IMR-90 (cell line): ENCODE measurements around the gene PFKFB2. TPM values are rescaled to one million over a fixed set of nuclear protein-coding genes. Genes with fewer than 3 reads are reported as not detected.

Source experiments
- ATAC-seq: fragments of 200-7000 bp; cut with Tn5 transposase; 2 replicates; pipeline ENCODE4 v1.9.1; 2020; ENCODE audit warnings: low read depth, mild to moderate bottlenecking, moderate library complexity
- BruUV-seq: library from RNA; stranded (reverse); fragments of 400-500 nt; replicated peaks from 2 replicates; lab custom pipeline; 2021; lab: Mats Ljungman, UMichigan
- CTCF ChIA-PET: fragments of 300-600 bp; formaldehyde crosslinking; extraction: SDS; loops from one replicate; lab custom pipeline; 2021; ENCODE audit warnings: antibody characterized with exemption; lab: Yijun Ruan, JAX
- POLR2A ChIA-PET: fragments of 300-600 bp; sonication (Branson Sonifier 250); formaldehyde crosslinking; loops from one replicate; lab custom pipeline; 2022; ENCODE audit warnings: antibody characterized with exemption; ENCODE audit not compliant: unreplicated experiment; lab: Charles Lee
- DNase-seq: peaks from one replicate; pipeline ENCODE4 v3.0.0; 2013
- H2AFZ ChIP-seq: replicated peaks from 2 replicates; pipeline ENCODE3; 2013; ENCODE audit warnings: low read length, mild to moderate bottlenecking; ENCODE audit not compliant: poor library complexity
- H2AK5ac ChIP-seq: 2 replicates; pipeline ENCODE4 v1.6.1; 2013; ENCODE audit warnings: low read depth, low read length, inconsistent platforms
- H2AK9ac ChIP-seq: replicated peaks from 2 replicates; pipeline ENCODE3; 2013; ENCODE audit warnings: mild to moderate bottlenecking, low read depth, low read length, moderate library complexity; ENCODE audit not compliant: poor library complexity
- H2BK120ac ChIP-seq: 2 replicates; pipeline ENCODE4 v1.6.1; 2013; ENCODE audit warnings: low read depth, low read length, inconsistent platforms
- H2BK15ac ChIP-seq: 3 replicates; pipeline ENCODE4 v1.6.1; 2013; ENCODE audit warnings: low read depth, low read length, inconsistent platforms
- H2BK20ac ChIP-seq: 2 replicates; pipeline ENCODE4 v1.6.1; 2013; ENCODE audit warnings: low read depth, mild to moderate bottlenecking, inconsistent platforms, low read length, moderate library complexity
- H2BK5ac ChIP-seq: 2 replicates; pipeline ENCODE4 v1.6.1; 2013; ENCODE audit warnings: mild to moderate bottlenecking, low read depth, low read length, inconsistent platforms; ENCODE audit not compliant: poor library complexity, severe bottlenecking
- H3K14ac ChIP-seq: replicated peaks from 2 replicates; pipeline ENCODE4 v1.6.1; 2013; ENCODE audit warnings: low read depth, low read length, inconsistent platforms
- H3K18ac ChIP-seq: 2 replicates; pipeline ENCODE4 v1.6.1; 2013; ENCODE audit warnings: low read depth, low read length, control low read depth
- H3K23ac ChIP-seq: 2 replicates; pipeline ENCODE4 v1.6.1; 2013; ENCODE audit warnings: low read depth, low read length, inconsistent platforms
- H3K27ac ChIP-seq: 2 replicates; pipeline ENCODE4 v1.5.1; 2013; ENCODE audit warnings: mild to moderate bottlenecking, control low read depth, low read length; ENCODE audit not compliant: insufficient read depth
- H3K27me3 ChIP-seq: 2 replicates; pipeline ENCODE4 v1.6.1; 2013; ENCODE audit warnings: low read length; ENCODE audit not compliant: control insufficient read depth, insufficient read depth
- H3K36me3 ChIP-seq: 2 replicates; pipeline ENCODE4 v1.6.1; 2013; ENCODE audit warnings: low read length, mixed read lengths; ENCODE audit not compliant: control insufficient read depth, insufficient read depth
- H3K4ac ChIP-seq: 2 replicates; pipeline ENCODE4 v1.6.1; 2013; ENCODE audit warnings: low read depth, low read length, inconsistent platforms
- H3K4me1 ChIP-seq: 2 replicates; pipeline ENCODE4 v1.6.1; 2013; ENCODE audit warnings: low read length, mixed read lengths; ENCODE audit not compliant: control insufficient read depth, insufficient read depth
- H3K4me2 ChIP-seq: 2 replicates; pipeline ENCODE4 v1.6.1; 2013; ENCODE audit warnings: low read depth, mild to moderate bottlenecking, control low read depth, low read length, moderate library complexity
- H3K4me3 ChIP-seq: 2 replicates; pipeline ENCODE4 v1.5.1; 2013; ENCODE audit warnings: low read depth, mild to moderate bottlenecking, control low read depth, low read length, moderate library complexity; ENCODE audit not compliant: insufficient read depth
- H3K56ac ChIP-seq: 2 replicates; pipeline ENCODE4 v1.6.1; 2013; ENCODE audit warnings: low read length, inconsistent platforms; ENCODE audit not compliant: insufficient read depth; ENCODE audit errors: extremely low read depth
- H3K79me1 ChIP-seq, 2 experiments: 2 replicates each; pipeline ENCODE4 v1.6.1; 2013; ENCODE audit warnings: low read length in 2 of 2, inconsistent platforms in 1 of 2, low read depth in 1 of 2
- H3K9ac ChIP-seq: 2 replicates; pipeline ENCODE4 v1.6.1; 2013; ENCODE audit warnings: low read depth, low read length, control low read depth
- H3K9me1 ChIP-seq: 2 replicates; pipeline ENCODE4 v1.6.1; 2013; ENCODE audit warnings: low read length, inconsistent platforms; ENCODE audit not compliant: insufficient read depth
- H3K9me3 ChIP-seq: 2 replicates; pipeline ENCODE4 v1.6.1; 2013; ENCODE audit warnings: low read length; ENCODE audit not compliant: control insufficient read depth, insufficient read depth
- H4K20me1 ChIP-seq: 2 replicates; pipeline ENCODE4 v1.6.1; 2013; ENCODE audit warnings: low read length, inconsistent platforms; ENCODE audit not compliant: insufficient read depth
- H4K5ac ChIP-seq: 2 replicates; pipeline ENCODE4 v1.6.1; 2013; ENCODE audit warnings: mild to moderate bottlenecking, low read depth, low read length, control low read depth
- H4K8ac ChIP-seq, 2 experiments: 2 replicates each; pipeline ENCODE4 v1.6.1; 2013; ENCODE audit warnings: low read depth in 2 of 2, low read length in 2 of 2, control low read depth in 1 of 2, inconsistent platforms in 1 of 2
- H4K91ac ChIP-seq: 2 replicates; pipeline ENCODE4 v1.6.1; 2013; ENCODE audit warnings: low read depth, low read length, inconsistent platforms; ENCODE audit not compliant: insufficient read depth
- CEBPB ChIP-seq: IDR thresholded peaks from 2 replicates; pipeline ENCODE4 v1.6.1; 2012; ENCODE audit warnings: low read depth, low read length, improper control_type of control experiment
- CHD1 ChIP-seq: IDR thresholded peaks from 2 replicates; pipeline ENCODE4 v1.6.1; 2012; ENCODE audit warnings: low read depth, low read length, improper control_type of control experiment
- MAFK ChIP-seq: IDR thresholded peaks from 2 replicates; pipeline ENCODE4 v1.6.1; 2012; ENCODE audit warnings: low read depth, low read length, improper control_type of control experiment
- MXI1 ChIP-seq: IDR thresholded peaks from 2 replicates; pipeline ENCODE4 v1.6.1; 2012; ENCODE audit warnings: low read depth, mild to moderate bottlenecking, low read length, moderate library complexity, borderline replicate concordance
- RCOR1 ChIP-seq: IDR thresholded peaks from 2 replicates; pipeline ENCODE4 v1.6.1; 2012; ENCODE audit warnings: mild to moderate bottlenecking, low read length, improper control_type of control experiment; ENCODE audit not compliant: insufficient replicate concordance
- WGBS, 2 experiments: methylation state at CpG; one replicate each; pipeline versions ENCODE4 v1.1.5 to v1.1.7; 2013; ENCODE audit warnings: missing lambda C conversion rate in 2 of 2; ENCODE audit not compliant: insufficient read length in 1 of 2; ENCODE audit errors: extremely low coverage in 2 of 2; 5-methylcytosine and 5-hydroxymethylcytosine counted together
- dilution Hi-C: fragments of 300-500 bp; cut with HindIII; formaldehyde crosslinking; loops from one replicate; pipeline ENCODE4 v1.14.3; 2018; ENCODE audit warnings: low sequenced_read_pairs; ENCODE audit not compliant: unreplicated experiment
- in situ Hi-C: fragments of 300-500 bp; cut with MboI; formaldehyde crosslinking; loops from 3 replicates; pipeline ENCODE4 v1.14.3; 2019; ENCODE audit warnings: low sequenced_read_pairs, inconsistent platforms, mixed read lengths
- intact Hi-C: fragments of 100-400 bp; cut with micrococcal nuclease; formaldehyde crosslinking; loops from 2 replicates; pipeline ENCODE4 v1.10.0; 2022
- polyA plus RNA-seq, 3 experiments: library from polyadenylated mRNA; depleted of rRNA; stranded (reverse); fragments of >200 nt; gene quantifications; 2 replicates each; pipeline ENCODE4 v1.2.3, GENCODE V29; 2012; ENCODE audit warnings: low replicate concordance in 1 of 3
- total RNA-seq: library from RNA; depleted of rRNA; stranded (reverse); fragments of >200 nt; gene quantifications from 2 replicates; pipeline ENCODE4 v1.2.3, GENCODE V29; 2012
- TF ChIP-seq, protein P1 (sequence below): fragments of 150-350 bp; IDR thresholded peaks from 2 replicates; pipeline ENCODE4 v1.6.1; 2017; ENCODE audit warnings: mild to moderate bottlenecking, antibody characterized with exemption, low read length, low read depth

PFKFB2 gene
- total and polyA plus RNA-seq, 2 of the 4 experiments (the other 2 are of a cell fraction) = 0.62 to 1.3 TPM

DNA sequence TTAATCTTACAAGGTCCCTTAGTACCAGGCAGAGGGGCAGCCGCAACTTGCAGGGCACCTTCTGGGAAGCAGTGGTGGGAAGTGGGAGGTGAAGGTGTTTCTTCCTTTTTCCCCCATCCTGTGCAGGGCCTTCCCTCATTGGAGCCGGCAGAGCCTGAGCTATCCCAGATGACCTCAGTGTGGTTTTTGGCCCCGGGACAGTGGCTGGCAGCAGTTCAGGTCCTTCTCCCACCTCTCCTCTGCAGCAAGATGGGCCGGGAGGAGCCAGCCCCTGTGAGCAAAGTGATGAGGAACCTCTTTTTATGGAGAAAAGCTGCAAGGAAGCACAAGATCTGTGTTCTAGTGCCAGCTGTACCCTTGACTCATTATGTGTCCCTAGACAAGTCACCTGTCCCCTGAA lies 6.8 kb downstream of the PFKFB2 start:
- in situ Hi-C loops (no loop called here), dilution Hi-C loops (no loop called here), intact Hi-C loops (no loop called here)
- Histone ChIP-seq H4K91ac (no peak overlapping the region), H3K4ac (no peak overlapping the region), H2BK120ac (no peak overlapping the region), H3K27me3 (peaks cover 2% of the 10 kb centered on the region), H2BK5ac (no peak overlapping the region), H2AK5ac (no peak overlapping the region), H3K56ac (no peak overlapping the region), H3K9ac (no peak overlapping the region), H3K27ac (no peak overlapping the region), H3K4me2 (no peak overlapping the region), H3K36me3 (no peaks in the 10 kb centered on the region), H2AFZ (no peak overlapping the region), H2AK9ac (no peak overlapping the region), H4K5ac (no peak overlapping the region), H3K9me3 (no peaks in the 10 kb centered on the region), H3K23ac (no peak overlapping the region), H3K9me1 (no peaks in the 10 kb centered on the region; the same call in 1 of the 2 replicates), H4K20me1 (no peaks in the 10 kb centered on the region), H3K4me3 (no peak overlapping the region), H3K18ac (no peak overlapping the region), H4K8ac (no peak overlapping the region), H3K14ac (no peak overlapping the region), H2BK20ac (no peak overlapping the region), H2BK15ac (no peak overlapping the region), H3K79me1 (no peaks in the 10 kb centered on the region), H3K4me1 (no peaks in the 10 kb centered on the region)
- BruUV-seq = no TSS peak
- ATAC-seq (no peak), DNase-seq (no peak)
- no CpG with 5 or more reads among the region's 4 CpGs for WGBS, 2 experiments
- no peak for TF ChIP-seq CHD1
- TF ChIP-seq, protein P1, sequence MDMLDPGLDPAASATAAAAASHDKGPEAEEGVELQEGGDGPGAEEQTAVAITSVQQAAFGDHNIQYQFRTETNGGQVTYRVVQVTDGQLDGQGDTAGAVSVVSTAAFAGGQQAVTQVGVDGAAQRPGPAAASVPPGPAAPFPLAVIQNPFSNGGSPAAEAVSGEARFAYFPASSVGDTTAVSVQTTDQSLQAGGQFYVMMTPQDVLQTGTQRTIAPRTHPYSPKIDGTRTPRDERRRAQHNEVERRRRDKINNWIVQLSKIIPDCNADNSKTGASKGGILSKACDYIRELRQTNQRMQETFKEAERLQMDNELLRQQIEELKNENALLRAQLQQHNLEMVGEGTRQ = no peak
- no peak for TF ChIP-seq CEBPB
- no peak for TF ChIP-seq RCOR1
- no peak for TF ChIP-seq MAFK
- TF ChIP-seq MXI1 = no peak
- ChIA-PET POLR2A (no interaction called here), CTCF (interaction anchor here (0.8 kb wide), 1 partner anchor 14 kb away, joined by 3 read pairs; no protein-coding TSS in a partner anchor)
